Activated CD4-positive, alpha-beta T cell treated with anti-CD3 and anti-CD28 coated beads, Interleukin-2, Interleukin-4, amounts not matched to agents 100 ng/mL and 50 ng/mL, durations not matched to agents 16 hours and 8 hours (primary cell): ENCODE measurements around the gene ROPN1.
"Not testable (repeated sequence)": the region's sequence is repeated elsewhere in the genome, so short reads cannot be mapped to it uniquely, and the experiment has no call there.

Source experiments
- DNase-seq: peaks from one replicate; pipeline ENCODE4 v3.0.0-alpha.2; 2020; ENCODE audit warnings: low spot score

The ROPN1 gene

GRCh38 chr3:123993818-123994217 is 1.9 kb upstream of the ROPN1 start:
- DNase-seq = no peak

- no peak for DNase-seq
These were observed 5.5 kb downstream of the ROPN1 start for GRCh38 chr3:123986427-123986826.

- DNase-seq = no peak
These were observed 7.0 kb downstream of the ROPN1 start for GRCh38 chr3:123984957-123985356.

- DNase-seq = no peak
These were observed 7.6 kb downstream of the ROPN1 start for GRCh38 chr3:123984350-123984749.

DNA sequence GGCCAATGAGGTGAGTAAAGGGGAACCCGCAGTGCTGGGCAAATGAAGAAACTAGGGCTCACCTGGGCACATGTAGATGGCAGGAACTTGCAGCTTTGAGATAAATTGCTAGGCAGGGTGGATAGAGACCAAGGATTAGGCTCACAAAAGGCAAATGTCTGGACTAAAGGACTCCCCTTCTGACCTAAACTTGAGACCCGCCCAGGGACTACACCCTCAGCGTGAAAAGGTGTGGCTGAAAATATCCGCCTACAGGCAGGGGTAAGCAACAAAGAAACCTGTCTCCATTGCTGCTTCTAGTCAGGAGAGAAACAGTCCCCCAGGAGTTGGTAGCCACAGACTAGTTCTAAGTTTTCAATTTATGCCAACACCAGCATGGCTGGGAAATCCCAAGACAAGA is 10.6 kb downstream of the ROPN1 start:
- DNase-seq = not testable (repeated sequence)

DNA sequence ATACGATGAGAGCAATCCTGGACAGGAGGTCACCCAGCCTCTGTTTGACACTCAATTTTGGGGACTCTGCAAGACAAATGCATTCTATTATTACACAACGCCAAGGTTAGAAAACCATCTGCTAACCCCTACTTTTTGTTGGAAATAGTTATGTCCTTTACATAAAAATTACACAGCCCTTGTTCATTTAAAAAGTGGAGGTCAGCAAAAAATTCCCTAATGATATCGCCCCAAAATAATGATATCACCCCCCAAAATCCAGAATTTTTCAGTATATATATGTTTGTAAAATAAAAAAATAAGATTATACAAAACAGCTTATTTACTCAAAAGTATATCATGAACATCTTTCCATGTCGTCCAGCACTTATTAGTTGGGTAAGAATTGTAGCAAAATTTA is 11.4 kb downstream of the ROPN1 start:
- DNase-seq = no peak

DNA sequence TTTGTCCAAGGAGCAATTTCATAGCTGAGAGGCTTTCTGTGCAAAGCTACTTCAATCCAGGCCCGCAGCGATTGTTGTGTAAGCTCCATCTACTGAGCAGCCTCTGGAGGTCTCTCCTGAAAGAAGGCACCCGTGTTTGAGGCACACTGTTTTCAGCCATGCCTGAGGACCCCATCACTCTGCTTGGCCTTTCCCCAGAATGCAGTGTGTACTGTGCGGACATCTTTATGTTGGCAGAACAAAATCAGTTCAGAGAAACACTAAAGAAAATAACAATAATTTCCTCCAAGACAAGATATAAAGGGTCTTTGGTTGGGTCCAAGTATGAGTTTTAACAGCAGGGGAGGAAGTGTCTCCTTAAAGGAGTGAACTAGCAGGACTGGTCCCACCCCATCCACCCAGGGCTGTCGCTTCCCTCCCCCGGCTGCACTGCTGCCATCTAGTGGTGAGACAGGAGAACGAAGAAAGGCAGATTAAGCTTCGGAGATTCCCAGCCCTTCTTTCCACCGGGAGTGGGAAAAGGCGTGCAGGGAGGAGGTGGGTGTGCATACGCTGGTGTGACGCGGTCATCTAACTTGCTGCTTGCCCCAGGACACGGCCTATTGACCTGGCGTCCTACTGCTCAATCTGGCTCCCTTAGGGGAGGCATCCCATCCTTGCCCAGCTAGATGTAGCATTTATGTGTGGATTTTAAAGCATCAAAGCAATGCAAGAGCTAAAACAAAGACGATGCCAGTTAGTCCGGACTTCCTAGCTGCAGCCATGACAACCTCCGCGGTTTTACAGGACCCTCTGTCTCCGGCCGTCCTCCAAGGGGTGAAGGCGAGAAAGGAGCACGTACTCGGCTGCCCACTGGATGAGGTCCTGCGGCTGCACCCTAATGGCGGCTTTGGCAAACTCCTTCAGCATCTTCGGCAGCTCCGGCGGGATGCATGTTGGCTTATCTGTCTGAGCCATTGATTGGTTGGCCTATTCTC is 12.1 kb downstream of the ROPN1 start:
- peak; percentile 26 for DNase-seq

- DNase-seq = not testable (repeated sequence)
These were observed 15.0 kb downstream of the ROPN1 start for GRCh38 chr3:123976904-123977303.

DNA sequence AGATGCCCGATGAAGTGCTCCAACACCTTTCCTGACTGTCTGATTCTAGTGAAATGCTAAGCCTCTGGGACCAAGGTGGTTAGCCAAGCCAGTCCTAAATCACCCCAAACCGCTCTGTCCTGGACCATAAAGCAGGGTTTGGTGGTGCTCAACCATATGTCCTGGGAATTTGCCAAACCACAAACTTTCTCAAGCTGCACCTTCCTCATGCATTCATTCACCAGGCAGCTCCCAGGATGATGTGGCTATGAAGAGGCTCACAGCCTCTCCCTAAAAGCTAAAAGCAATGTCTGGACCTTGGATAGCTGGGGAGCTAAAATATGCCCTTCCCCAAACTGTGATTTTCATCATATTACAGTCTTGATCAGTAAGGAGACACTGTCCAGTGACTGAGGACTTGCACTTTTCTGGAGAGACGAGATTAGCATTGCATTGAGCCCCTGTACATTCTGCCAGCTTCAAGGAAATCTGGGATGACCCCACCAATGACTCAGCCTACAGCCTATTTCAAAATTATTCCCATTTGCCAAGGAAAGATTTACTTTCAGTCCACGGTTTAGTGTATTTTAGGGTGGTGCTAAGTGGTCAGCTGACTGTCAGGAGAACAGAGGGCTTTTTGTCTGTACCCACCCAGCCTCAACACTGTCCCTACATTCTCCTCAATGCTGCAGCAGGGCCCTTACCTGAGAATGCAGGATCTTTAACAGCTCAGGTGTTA is 15.6 kb downstream of the ROPN1 start:
- not testable (repeated sequence) for DNase-seq

DNA sequence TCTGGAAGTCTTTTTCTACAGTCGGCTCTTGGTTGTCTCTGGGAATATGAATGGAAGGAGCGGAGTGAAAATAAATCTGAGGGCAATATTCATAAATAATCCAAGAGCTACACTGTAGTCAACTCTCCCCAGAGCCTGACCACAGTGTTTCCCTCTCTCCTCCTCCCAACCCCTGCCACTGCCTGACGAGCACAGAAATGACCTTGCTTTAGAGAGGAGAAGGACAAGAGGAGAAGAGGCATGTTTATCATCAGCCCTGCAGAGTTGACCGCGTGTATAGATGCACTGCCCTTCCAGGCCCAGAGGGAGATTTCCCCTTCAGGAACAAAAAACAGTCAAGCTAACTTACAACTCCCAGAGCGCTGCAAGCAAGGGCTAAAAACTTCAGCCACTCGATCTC is 16.9 kb downstream of the ROPN1 start:
- not testable (repeated sequence) for DNase-seq

DNA sequence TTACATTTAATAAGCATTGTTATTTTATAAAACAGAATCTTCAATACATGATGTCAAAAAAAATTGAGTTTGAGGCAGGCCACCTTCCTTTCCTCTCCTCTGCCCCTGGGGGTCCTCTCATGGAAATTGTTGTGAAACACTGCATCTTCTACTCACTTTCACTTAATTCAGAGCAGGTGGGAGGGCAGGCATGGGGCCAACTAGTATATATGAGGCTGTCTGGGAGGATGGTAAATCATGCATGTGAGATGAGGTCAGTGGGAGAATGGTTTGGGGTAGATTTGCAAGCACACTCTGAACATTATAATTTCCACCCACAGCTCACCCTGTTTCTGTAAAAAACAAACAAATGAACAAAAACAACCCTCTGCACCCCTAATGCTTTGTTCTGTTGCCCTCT is 20.5 kb downstream of the ROPN1 start:
- no peak for DNase-seq

DNA sequence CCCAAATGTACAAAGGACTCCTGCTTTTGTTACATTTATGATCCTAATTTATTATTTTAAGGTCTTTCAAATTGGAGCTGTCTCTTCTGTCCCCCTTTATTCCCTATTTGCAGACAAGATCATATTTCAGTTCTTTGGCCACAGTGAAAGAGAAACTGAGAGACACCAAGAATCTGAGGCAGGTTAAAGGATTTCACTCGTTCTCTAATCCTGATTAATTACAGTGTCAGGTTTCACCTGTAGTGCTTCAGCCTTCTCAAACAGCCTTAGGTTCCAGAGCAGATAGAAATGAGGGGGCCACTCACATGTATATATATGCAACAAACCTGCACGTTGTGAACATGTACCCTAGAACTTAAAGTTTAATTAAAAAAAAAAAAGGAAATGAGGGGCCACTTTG is 24.7 kb downstream of the ROPN1 start:
- DNase-seq = not testable (repeated sequence)

- DNase-seq = not testable (repeated sequence)
These were observed 25.1 kb downstream of the ROPN1 start for GRCh38 chr3:123966799-123967198.

DNA sequence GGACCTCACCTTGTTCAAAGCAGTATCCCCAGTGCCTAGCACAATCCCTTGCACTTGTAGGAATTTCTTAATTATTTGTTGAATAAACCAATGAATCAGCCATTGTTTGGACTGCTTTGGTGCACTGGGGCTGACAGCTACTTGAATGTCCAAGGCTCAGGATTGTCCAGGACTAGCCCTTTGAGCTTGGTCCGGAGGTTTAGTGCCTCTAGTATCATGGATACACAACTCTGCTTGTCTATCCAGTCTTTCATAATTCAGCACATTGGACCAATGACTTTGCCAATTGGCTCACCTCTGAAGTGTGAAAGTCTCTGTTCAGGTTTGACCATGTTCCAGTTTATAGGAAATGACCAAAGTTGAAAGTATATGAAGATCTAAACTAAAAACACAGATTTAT is 27.1 kb downstream of the ROPN1 start:
- DNase-seq = not testable (repeated sequence)

- DNase-seq = no peak
These were observed 30.4 kb downstream of the ROPN1 start for GRCh38 chr3:123961508-123961856.

- peak; percentile 86 for DNase-seq
These were observed 31.0 kb downstream of the ROPN1 start, which contains the start of gene CCDC14 for GRCh38 chr3:123960781-123961507. Gene CCDC14, minus strand, starts transcription at chr3:123961229. Its CDS starts 56 bp downstream, at chr3:123961173.

GRCh38 chr3:123953735-123954134 is 38.2 kb downstream of the ROPN1 start:
- DNase-seq = no peak

DNA sequence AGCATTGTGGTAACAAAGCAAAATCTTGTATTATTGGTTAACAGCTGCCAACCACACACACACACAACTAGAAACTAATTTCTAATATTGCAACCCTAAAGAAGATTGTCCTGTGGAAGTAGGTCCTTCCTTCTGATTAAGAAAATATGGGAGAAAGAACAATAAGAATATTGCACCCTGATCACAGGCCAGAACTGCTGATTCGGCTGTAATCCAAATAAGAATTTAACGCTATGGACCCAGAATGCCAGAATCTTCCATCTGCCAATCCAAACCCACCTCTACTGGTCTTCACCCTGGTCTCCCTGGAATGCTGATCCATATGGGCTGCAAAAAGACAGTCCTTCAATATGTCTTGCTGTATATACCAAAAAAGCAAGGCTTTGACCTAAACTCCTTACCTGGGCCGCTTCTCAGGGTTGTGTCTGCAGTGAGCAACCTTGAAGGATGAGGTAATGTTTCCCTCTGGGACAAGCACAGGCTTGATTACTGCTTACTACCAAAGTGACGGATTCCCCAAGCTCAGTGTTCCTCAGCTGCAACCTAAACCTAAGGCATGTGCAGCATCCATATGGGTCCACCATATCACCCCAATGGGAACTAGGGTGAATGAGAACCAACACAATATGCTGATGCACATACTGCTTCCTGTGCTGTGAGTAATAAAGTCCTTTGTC is 38.9 kb downstream of the ROPN1 start:
- DNase-seq = no peak

DNA sequence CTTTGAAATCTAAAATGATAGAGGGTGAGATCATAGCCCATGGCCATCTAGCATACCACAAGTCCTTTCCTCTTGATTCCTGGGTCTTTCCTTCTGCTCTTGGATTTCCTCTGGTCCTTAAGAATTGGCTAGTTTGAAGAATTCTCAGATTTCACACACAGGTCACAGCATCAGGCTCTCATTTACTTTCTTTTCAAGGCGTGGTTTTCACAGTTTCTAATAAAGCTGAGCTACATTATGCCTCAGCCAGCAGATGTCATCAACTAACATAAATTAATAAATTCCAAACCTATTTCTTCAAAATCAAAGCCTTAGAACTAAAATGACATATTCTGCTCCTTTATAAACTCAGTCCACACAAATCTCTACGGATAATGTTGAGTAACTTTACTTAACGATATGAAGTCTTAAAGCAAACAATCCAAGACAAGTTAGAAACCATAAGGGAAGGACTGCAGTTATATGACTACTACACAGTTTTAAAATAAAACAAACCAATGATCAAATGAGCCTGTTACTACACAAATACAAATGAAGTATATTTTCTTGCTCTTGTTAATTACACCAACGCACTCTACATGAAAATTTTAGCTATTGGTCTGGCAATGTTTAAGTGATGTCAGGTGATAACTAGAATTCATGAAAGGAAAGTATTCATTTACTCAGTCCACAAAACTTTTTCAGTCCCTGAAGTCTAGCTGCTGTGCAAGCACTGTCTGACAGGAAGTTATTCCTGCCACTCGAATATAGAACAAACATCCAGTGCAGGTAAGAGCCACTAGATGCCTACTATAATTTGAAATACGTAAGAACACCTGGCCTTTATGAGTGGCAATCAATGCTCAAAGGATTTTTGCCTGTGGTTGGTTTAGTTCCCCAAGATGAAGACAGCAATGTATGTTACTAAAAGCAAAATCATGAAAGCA is 40.1 kb downstream of the ROPN1 start:
- no peak for DNase-seq

DNA sequence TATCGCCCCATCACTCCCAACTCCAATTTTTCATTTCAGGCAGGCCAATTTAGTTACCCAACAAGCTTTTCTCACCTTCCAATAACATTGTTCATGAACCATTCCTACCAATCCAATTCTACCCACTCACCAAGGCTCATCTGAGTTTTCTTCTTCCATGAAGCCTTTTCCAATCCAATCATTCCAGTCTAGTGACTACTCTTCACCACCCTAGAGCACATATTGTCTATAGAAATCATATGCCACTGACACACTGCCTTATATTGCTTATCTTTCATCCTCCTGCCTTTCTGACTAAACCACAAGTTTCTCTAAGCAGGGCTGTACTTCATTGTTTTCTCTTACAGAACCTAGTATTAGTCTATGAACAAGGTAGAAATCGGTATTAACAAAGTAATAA is 42.3 kb downstream of the ROPN1 start:
- no peak for DNase-seq

- no peak for DNase-seq
These were observed 43.5 kb downstream of the ROPN1 start for GRCh38 chr3:123948449-123948848.
